Tibial nerve (tissue), 4 donors: ENCODE data around the gene KRTAP5-11. TPM values are rescaled to one million over a fixed set of nuclear protein-coding genes. Genes with fewer than 3 reads are reported as not detected.
"Not testable (repeated sequence)": the region's sequence is repeated elsewhere in the genome, so short reads cannot be mapped to it uniquely, and the experiment has no call there.

Source experiments
- DNase-seq, 2 donors: peaks; one replicate each; pipeline ENCODE4 v3.0.0-alpha.2; 2019; ENCODE audit warnings: low spot score in 2 of 2
- H3K27ac ChIP-seq, 4 donors: fragments of 200-600 bp; sonication (generic) in 3 of 4; one replicate each; pipeline ENCODE4 v1.5.1; 2017 to 2019; ENCODE audit warnings: mild to moderate bottlenecking in 1 of 4
- H3K27me3 ChIP-seq, 2 donors: fragments of 200-600 bp; sonication (generic) in 1 of 2; one replicate each; pipeline versions ENCODE4 v1.5.1 to v1.6.0; 2017 to 2019
- H3K36me3 ChIP-seq, 3 donors: fragments of 200-600 bp; sonication (generic); one replicate each; pipeline ENCODE4 v1.5.1; 2018 to 2019
- H3K4me1 ChIP-seq, 4 donors: fragments of 200-600 bp; sonication (generic) in 3 of 4; one replicate each; pipeline ENCODE4 v1.5.1; 2017 to 2019
- H3K4me3 ChIP-seq, 4 donors: fragments of 200-600 bp; sonication (generic) in 3 of 4; one replicate each; pipeline ENCODE4 v1.5.1; 2017 to 2019; ENCODE audit warnings: mild to moderate bottlenecking in 1 of 4, moderate library complexity in 1 of 4
- H3K9me3 ChIP-seq, 4 donors: fragments of 200-600 bp; sonication (generic) in 3 of 4; one replicate each; pipeline ENCODE4 v1.5.1; 2017 to 2019
- EP300 ChIP-seq, 2 donors: sonication (generic); formaldehyde crosslinking; IDR thresholded peaks; one replicate each; pipeline ENCODE4 v1.6.1; 2017; ENCODE audit warnings: antibody characterized with exemption in 2 of 2, mild to moderate bottlenecking in 1 of 2
- POLR2A ChIP-seq, 2 donors: fragments of 450-650 bp; IDR thresholded peaks; one replicate each; pipeline ENCODE4 v1.6.1; 2017; ENCODE audit warnings: antibody characterized with exemption in 2 of 2, mild to moderate bottlenecking in 2 of 2, moderate library complexity in 2 of 2
- WGBS, 2 donors: methylation state at CpG; one replicate each; pipeline ENCODE4 v1.1.5; 2018; 5-methylcytosine and 5-hydroxymethylcytosine counted together
- small RNA-seq: library from RNA; depleted of rRNA; stranded (forward); fragments of <200 nt; gene quantifications from one replicate; pipeline ENCODE3, GENCODE V24; 2016
- total RNA-seq, 4 donors: library from RNA; depleted of rRNA; stranded (reverse); fragments of >200 nt; gene quantifications; one replicate each; pipeline ENCODE4 v1.1.0, GENCODE V29; 2016
- TF ChIP-seq, protein P1 (sequence below), 5 experiments: fragments of 200-600 bp in 3 of 5; fragments of 450-650 bp in 2 of 5; sonication (generic) in 3 of 5; IDR thresholded peaks; one replicate each; pipeline ENCODE4 v1.5.1; 2016 to 2019; ENCODE audit warnings: antibody characterized with exemption in 5 of 5, mild to moderate bottlenecking in 3 of 5, moderate library complexity in 2 of 5

KRTAP5-11 gene
- total RNA-seq, 4 donors from 2014 or later, result not detected

DNA sequence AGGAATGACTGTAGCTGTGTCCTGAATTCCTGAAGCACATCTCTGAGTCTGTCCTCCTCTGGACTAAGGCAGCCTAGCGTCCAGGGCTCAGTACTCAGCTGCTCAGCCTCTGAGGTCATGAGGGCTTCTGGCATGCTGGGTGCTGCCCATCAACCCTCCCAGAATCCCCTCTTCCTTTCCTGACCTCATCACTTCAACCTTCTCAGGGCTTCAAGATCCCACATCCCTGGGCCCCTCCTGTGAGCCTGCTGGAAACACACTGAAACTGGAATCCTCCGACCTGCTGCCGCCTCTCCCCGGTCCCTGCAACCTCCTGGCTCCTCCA is 44.0 kb downstream of the KRTAP5-11 start:
- no peaks in the 10 kb centered on the region for H3K9me3 ChIP-seq
- no peaks in the 10 kb centered on the region for H3K27me3 ChIP-seq
- no peak overlapping the region for H3K27ac ChIP-seq
- no peak overlapping the region for H3K4me3 ChIP-seq
- no peaks in the 10 kb centered on the region for H3K36me3 ChIP-seq
- H3K4me1 ChIP-seq, result no peaks in the 10 kb centered on the region
- DNase-seq, result no peak
- TF ChIP-seq EP300 (IDR thresholded peaks at IDR 0.05), result no peak
- 75 to 85% methylated on average over 4 of the region's 4 CpGs for WGBS, 2 donors

DNA sequence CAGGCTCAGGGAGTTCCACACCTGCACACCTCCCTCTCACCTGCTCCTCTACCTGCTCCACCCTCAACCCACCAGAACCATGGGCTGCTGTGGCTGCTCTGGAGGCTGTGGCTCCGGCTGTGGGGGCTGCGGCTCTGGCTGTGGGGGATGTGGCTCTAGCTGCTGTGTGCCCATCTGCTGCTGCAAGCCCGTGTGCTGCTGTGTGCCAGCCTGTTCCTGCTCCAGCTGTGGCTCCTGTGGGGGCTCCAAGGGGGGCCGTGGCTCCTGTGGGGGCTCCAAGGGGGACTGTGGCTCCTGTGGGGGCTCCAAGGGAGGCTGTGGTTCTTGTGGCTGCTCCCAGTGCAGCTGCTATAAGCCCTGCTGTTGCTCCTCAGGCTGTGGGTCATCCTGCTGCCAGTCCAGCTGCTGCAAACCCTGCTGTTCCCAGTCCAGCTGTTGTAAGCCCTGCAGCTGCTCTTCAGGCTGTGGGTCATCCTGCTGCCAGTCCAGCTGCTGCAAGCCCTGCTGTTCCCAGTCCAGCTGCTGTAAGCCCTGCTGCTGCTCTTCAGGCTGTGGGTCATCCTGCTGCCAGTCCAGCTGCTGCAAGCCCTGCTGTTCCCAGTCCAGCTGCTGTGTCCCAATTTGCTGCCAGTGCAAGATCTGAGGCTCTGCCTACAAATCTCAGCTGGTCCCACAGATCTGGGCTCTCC is 44.6 kb downstream of the KRTAP5-11 start, which contains the start of gene KRTAP5-8:
Gene KRTAP5-8, plus strand, starts transcription at position 49 of the 689 bp plus-strand sequence. Its CDS starts 31 bp downstream, at position 80.
- not testable (repeated sequence) for DNase-seq, H3K36me3 ChIP-seq, H3K9me3 ChIP-seq, H3K4me3 ChIP-seq, H3K27ac ChIP-seq, H3K4me1 ChIP-seq, H3K27me3 ChIP-seq
- no CpG with 5 or more reads among the region's 4 CpGs for WGBS, 2 donors

DNA sequence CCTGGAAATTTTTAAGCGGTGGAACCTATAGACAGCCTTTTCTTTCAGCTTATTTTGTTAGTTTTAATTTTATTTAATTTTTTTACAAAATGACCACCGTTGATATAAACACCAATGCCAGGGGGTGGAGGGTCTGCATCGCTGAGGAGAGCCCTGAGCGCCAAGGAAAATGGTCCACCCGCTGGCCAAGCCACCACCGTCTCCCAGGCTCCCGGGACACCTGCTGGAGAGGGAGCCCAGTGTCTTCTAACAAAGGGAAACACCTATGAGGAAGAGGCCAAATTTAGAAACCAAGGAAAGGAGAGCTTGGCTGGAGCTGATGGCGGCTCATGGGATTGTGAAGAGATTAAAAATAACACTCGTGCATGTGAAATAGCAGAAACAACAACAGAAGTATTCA is 45.1 kb downstream of the KRTAP5-11 start:
- no peak for DNase-seq
- no peaks in the 10 kb centered on the region for H3K9me3 ChIP-seq
- H3K4me3 ChIP-seq, result no peak overlapping the region
- H3K36me3 ChIP-seq, result no peaks in the 10 kb centered on the region
- no peak overlapping the region for H3K27ac ChIP-seq
- WGBS, 2 donors, result 87 to 89% methylated on average over 9 of the region's 9 CpGs
- no peaks in the 10 kb centered on the region for H3K4me1 ChIP-seq
- no peak for TF ChIP-seq EP300 (IDR thresholded peaks at IDR 0.05)
- TF ChIP-seq POLR2A (IDR thresholded peaks at IDR 0.05), result no peak
- TF ChIP-seq, protein P1, sequence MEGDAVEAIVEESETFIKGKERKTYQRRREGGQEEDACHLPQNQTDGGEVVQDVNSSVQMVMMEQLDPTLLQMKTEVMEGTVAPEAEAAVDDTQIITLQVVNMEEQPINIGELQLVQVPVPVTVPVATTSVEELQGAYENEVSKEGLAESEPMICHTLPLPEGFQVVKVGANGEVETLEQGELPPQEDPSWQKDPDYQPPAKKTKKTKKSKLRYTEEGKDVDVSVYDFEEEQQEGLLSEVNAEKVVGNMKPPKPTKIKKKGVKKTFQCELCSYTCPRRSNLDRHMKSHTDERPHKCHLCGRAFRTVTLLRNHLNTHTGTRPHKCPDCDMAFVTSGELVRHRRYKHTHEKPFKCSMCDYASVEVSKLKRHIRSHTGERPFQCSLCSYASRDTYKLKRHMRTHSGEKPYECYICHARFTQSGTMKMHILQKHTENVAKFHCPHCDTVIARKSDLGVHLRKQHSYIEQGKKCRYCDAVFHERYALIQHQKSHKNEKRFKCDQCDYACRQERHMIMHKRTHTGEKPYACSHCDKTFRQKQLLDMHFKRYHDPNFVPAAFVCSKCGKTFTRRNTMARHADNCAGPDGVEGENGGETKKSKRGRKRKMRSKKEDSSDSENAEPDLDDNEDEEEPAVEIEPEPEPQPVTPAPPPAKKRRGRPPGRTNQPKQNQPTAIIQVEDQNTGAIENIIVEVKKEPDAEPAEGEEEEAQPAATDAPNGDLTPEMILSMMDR (IDR thresholded peaks at IDR 0.05), result no peak
- no peaks in the 10 kb centered on the region for H3K27me3 ChIP-seq

DNA sequence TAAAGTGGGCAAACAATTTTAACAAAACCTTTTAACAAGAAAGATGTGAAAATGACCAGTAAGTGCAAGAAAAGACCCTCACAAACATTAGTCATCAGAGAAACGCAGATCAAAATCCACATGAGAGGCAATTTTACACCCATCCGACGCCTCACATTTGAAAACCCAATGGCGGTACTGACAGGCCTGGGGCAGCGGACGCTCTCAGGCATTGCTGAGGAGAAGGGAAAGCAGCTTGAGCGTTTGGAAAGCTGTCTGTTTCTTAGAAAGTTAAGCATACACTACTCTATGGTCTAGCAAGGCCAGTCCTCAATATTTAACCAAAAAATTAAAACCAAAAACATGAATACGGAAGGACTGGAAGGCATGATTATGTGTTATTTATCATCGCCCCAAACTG is 46.9 kb downstream of the KRTAP5-11 start:
- DNase-seq, result no peak
- Histone ChIP-seq H3K4me3 (no peak overlapping the region), H3K9me3 (no peaks in the 10 kb centered on the region), H3K4me1 (no peaks in the 10 kb centered on the region), H3K27me3 (no peaks in the 10 kb centered on the region), H3K36me3 (no peaks in the 10 kb centered on the region), H3K27ac (no peak overlapping the region)
- TF ChIP-seq POLR2A (IDR thresholded peaks at IDR 0.05) (no peak), EP300 (IDR thresholded peaks at IDR 0.05) (no peak)
- TF ChIP-seq, protein P1 (IDR thresholded peaks at IDR 0.05), result no peak
- WGBS, 2 donors, result 81 to 87% methylated on average over 9 of the region's 9 CpGs

DNA sequence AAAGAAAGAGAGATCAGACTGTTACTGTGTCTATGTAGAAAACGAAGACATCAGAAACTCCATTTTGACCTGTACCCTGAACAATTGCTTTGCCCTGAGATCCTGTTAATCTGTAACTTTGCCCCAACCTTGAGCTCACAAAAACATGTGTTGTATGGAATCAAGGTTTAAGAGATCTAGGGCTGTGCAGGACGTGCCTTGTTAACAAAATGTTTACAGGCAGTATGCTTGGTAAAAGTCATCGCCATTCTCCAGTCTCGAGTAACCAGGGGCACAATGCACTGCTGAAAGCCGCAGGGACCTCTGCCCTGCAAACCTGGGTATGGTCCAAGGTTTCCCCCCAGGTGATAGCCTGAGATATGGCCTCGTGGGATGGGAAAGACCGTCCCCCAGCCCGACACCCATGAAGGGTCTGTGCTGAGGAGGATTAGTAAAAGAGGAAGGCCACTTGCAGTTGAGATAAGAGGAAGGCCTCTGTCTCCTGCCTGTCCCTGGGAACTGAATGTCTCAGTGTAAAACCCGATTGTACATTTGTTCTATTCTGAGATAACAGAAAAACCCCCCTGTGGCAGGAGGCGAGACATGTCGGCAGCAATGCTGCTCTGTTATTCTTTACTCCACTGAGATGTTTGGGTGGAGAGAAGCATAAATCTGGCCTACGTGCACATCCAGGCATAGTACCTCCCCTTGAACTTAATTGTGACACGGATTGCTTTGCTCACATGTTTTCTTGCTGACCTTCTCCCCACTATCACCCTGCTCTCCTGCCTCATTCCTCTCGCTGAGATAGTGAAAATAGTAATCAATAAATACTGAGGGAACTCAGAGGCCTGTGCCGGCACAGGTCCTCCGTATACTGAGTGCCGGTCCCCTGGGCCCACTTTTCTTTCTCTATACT is 47.7 kb downstream of the KRTAP5-11 start:
- H3K9me3 ChIP-seq, DNase-seq, H3K27ac ChIP-seq, H3K27me3 ChIP-seq, H3K4me1 ChIP-seq, H3K36me3 ChIP-seq, H3K4me3 ChIP-seq: not testable (repeated sequence)
- WGBS, 2 donors, result 59 to 61% methylated on average over 17 of the region's 17 CpGs

DNA sequence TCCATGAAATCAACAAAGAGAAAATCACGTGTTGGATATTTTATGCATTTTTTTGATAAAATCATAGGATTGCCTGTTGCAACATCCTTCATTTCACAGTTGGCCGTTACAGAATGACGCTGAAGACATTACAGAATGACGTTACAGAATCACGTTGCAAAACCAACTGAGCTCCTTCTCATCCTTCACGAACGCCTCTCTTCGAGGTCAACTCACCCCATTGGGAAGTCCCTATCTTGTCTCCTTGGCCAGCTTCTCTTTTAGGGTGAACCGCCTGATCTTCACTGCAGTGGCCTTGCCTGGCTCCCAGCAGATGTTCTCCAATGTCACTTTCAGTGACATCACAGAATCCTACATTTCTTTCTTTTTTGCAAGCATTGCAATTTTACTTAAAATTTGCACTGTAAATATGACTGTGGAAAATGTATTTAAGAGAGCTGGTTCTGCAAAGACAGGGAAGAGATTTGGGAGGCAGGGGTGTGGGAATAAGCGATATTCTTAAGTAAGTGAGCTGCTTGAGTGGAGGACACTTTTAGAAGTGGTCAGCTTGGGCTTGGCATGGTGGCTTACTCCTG is 50.6 kb downstream of the KRTAP5-11 start:
- no peak for DNase-seq
- Histone ChIP-seq H3K36me3 (no peaks in the 10 kb centered on the region), H3K4me1 (no peaks in the 10 kb centered on the region), H3K9me3 (no peaks in the 10 kb centered on the region), H3K4me3 (no peak overlapping the region), H3K27me3 (no peaks in the 10 kb centered on the region), H3K27ac (no peak overlapping the region)
- TF ChIP-seq EP300 (IDR thresholded peaks at IDR 0.05) (no peak), POLR2A (IDR thresholded peaks at IDR 0.05) (no peak)
- TF ChIP-seq, protein P1 (IDR thresholded peaks at IDR 0.05), result no peak
- 80 to 81% methylated on average over 10 of the region's 10 CpGs for WGBS, 2 donors

Small RNA genes lying within 50 kb of the gene (small RNA-seq; reads per million reads assigned to genes)
- gene AP000867.1 (not detected), gene KRTAP5-14P (not detected)

Other genes starting within 250 kb of the KRTAP5-11 start
- gene DHCR7, start 134.5 kb downstream of the KRTAP5-11 start, total RNA-seq, result 10 to 100 TPM; 10.3 to 17.3 (median 14.8) TPM
- gene NADSYN1, start 129.7 kb downstream of the KRTAP5-11 start, total RNA-seq, result 10 to 100 TPM; 54.2 to 85.9 (median 70.0) TPM
- gene KRTAP5-7, start 55.6 kb downstream of the KRTAP5-11 start, total RNA-seq, result 1 to 10 TPM in 1 of 4 donors, not detected in 3; 1.3 TPM
- 1 to 10 TPM in 1 of 4 donors, under 1 TPM in 1, not detected in 2; 0.63 to 2.8 TPM for gene KRTAP5-8, start 44.9 kb downstream of the KRTAP5-11 start, total RNA-seq
- 1 to 10 TPM in 1 of 4 donors, under 1 TPM in 2, not detected in 1; 0.59 to 2.1 (median 0.60) TPM for gene KRTAP5-9, start 34.5 kb downstream of the KRTAP5-11 start, total RNA-seq
- gene KRTAP5-10, start 17.3 kb downstream of the KRTAP5-11 start, total RNA-seq, result not detected